ENCODE data around the gene MYMX. TPM values are rescaled to one million over a fixed set of nuclear protein-coding genes. Genes with fewer than 3 reads are reported as not detected.

Gene MYMX
- total and polyA plus RNA-seq, 2 of the 13 experiments (the other 11 are each of a cell fraction or from before 2014, with no cell fraction given) = not detected

- TF ChIP-seq CBX2 (IDR thresholded peaks at IDR 0.05; ENCODE audit: low read depth, low read length) (no peak), CBX2 (CRISPR knock-in tag; IDR thresholded peaks at IDR 0.05; ENCODE audit: low read depth) (no peak), SRSF4 (IDR thresholded peaks at IDR 0.05; ENCODE audit: low read depth, low read length, poor library complexity, severe bottlenecking) (no peak), JUND (CRISPR knock-in tag; IDR thresholded peaks at IDR 0.05) (no peak), FOSL2 (CRISPR knock-in tag; IDR thresholded peaks at IDR 0.05) (0 out of 2 replicates have a peak, but pooled peaks have one; percentile 20)
Observed at GRCh38 chr6:44265722-44266233, 49.1 kb downstream of the MYMX start (continued).

- 47% methylated on average over 3 of the region's 3 CpGs for WGBS (ENCODE audit: low lambda C conversion rate)
- Histone ChIP-seq H2AFZ (ENCODE audit: low read length) (no peak overlapping the region), H4K20me1 (ENCODE audit: insufficient read depth, low read length) (no peaks in the 10 kb centered on the region), H3K9ac (ENCODE audit: insufficient read depth, low read depth, low read length) (no peak overlapping the region), H3K27ac (ENCODE audit: extremely low read length, insufficient read depth, low read length) (no peak overlapping the region), H3K79me2 (ENCODE audit: insufficient read depth, low read length) (peaks cover 18% of the 10 kb centered on the region), H3K9me3 (ENCODE audit: low read length) (no peaks in the 10 kb centered on the region), H3K4me2 (ENCODE audit: low read depth, low read length) (no peak overlapping the region), H3K4me3 (replicated peaks in 1 of 3; ENCODE audit: insufficient read depth in 1 of 3, low read depth in 2 of 3, low read length in 3 of 3) (no peak overlapping the region), H3K36me3 (replicated peaks in 1 of 2; ENCODE audit: control insufficient read depth in 1 of 2, insufficient read depth in 2 of 2, low read length in 2 of 2) (peaks cover 0 to 12% of the 10 kb centered on the region in 2 experiments; a peak in 2 of 5 replicates), H3K4me1 (ENCODE audit: insufficient read depth, low read length) (peaks cover 41% of the 10 kb centered on the region), H3K27me3 (ENCODE audit: control insufficient read depth in 1 of 2, insufficient read depth in 2 of 2, low read length in 2 of 2) (peaks cover 7 to 25% of the 10 kb centered on the region in 2 experiments; a peak in 4 of 5 replicates)
- intact Hi-C loops (cut with micrococcal nuclease; ENCODE audit: unreplicated experiment) (no loop called here), in situ Hi-C loops (cut with HindIII; ENCODE audit: extremely low pct_ligation_motif_present, low pct_unique_long_range_greater_than_20kb) (loop anchor here (5.0 kb wide), 1 partner anchor 46 kb away; the partner anchor contains the start of gene AARS2)
- TF ChIP-seq ZNF83 (CRISPR knock-in tag; IDR thresholded peaks at IDR 0.05; ENCODE audit: borderline replicate concordance) (no peak), ZNF3 (CRISPR knock-in tag; IDR thresholded peaks at IDR 0.05) (no peak), REPIN1 (CRISPR knock-in tag; IDR thresholded peaks at IDR 0.05; ENCODE audit: borderline replicate concordance, low read depth) (no peak), ZNF850 (CRISPR knock-in tag; conservative IDR thresholded peaks at IDR 0.05) (no peak)
- FAIRE-seq = no peak
- no peak for DNase-seq (ENCODE audit: low spot score)
- ATAC-seq = no peak
- CTCF ChIA-PET (ENCODE audit: low intra/inter-chr PET ratio, low total read pairs) = interaction anchor here (1.4 kb wide), 1 partner anchor 70 kb away, joined by 3 read pairs; no protein-coding TSS in a partner anchor
- BruUV-seq (replicated peaks) = no TSS peak
- POLR2A ChIA-PET = interaction anchor here (2.0 kb wide), 1 partner anchor 19 kb away, joined by 10 read pairs; the partner anchor contains the start of gene HSP90AB1
Observed at GRCh38 chr6:44266347-44266746, 49.6 kb downstream of the MYMX start.
